Right hindlimb (tissue), 1 donor: ENCODE data around the gene MON2.
"Not testable (repeated sequence)": the region's sequence is repeated elsewhere in the genome, so short reads cannot be mapped to it uniquely, and the experiment has no call there.

Experiments
- DNase-seq: peaks from one replicate; pipeline ENCODE4 v3.0.0-alpha.2; 2018

The MON2 gene

GRCh38 chr12:62481843-62482540 is 15.4 kb downstream of the MON2 start:
- DNase-seq: no peak

GRCh38 chr12:62482769-62483168 is 16.1 kb downstream of the MON2 start:
- no peak for DNase-seq

- DNase-seq: no peak
Observed at GRCh38 chr12:62484233-62484632, 17.6 kb downstream of the MON2 start.

DNA sequence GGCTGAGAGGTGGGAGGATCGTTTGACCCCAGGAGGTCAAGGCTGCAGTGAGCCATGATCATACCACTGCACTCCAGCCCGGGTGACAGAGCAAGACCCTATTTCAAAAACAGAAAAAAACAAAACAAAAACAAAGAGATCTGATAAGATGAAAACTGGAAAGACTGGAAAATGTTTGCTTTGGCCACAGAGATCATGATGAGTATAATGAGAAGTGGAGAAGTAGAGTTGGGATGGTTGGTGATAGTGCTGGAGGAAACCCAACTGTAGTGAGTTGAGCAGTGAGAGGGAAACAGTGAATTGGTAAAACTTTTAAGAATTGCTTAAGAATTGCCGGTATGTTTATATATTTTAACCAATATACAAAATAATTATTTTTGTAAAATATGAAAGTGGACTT is 39.2 kb downstream of the MON2 start:
- no peak for DNase-seq

GRCh38 chr12:62512901-62513300 is 46.3 kb downstream of the MON2 start:
- no peak for DNase-seq

- DNase-seq: not testable (repeated sequence)
Observed at GRCh38 chr12:62514080-62514479, 47.5 kb downstream of the MON2 start.

DNA sequence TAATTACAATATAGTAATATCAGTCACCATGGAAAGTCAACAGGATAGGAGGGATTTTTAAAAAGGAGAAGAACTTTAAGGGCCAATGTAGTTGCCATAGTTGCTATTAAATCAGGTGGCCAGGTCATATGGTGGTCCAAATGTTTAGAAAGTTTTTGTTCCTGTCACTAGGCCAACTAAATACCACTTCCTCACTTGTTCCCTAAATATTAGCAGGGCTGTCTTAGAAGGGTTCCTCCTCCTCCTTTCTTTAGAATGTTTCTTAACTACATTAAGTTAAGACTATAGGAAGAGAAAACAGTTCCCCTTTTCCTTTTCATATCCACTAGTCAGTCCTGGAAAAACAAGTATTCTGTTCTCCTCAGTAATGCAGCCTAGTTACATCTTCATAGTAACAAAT is 50.3 kb downstream of the MON2 start:
- DNase-seq: no peak

DNA sequence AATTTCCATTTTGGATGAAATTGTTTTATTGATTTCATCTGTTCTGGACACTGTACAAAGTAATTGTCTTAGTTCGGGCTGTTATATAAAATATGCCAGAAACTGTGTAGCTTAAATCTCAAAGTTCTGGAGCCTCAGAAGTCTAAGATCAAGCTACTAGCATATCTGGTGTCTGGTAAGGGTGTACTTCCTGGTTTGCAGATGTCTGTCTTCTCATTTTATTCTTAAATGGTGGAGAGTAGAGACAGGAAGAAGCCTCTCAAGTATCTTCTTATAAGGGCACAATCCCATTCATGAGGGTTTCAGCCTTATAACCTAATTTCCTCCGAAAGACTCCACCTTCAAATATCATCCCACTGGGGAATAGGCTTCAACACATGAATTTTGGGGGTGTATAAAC is 51.3 kb downstream of the MON2 start:
- no peak for DNase-seq

- no peak for DNase-seq
Observed at GRCh38 chr12:62519043-62519442, 52.4 kb downstream of the MON2 start.

- no peak for DNase-seq
Observed at GRCh38 chr12:62520361-62520760, 53.7 kb downstream of the MON2 start.

DNA sequence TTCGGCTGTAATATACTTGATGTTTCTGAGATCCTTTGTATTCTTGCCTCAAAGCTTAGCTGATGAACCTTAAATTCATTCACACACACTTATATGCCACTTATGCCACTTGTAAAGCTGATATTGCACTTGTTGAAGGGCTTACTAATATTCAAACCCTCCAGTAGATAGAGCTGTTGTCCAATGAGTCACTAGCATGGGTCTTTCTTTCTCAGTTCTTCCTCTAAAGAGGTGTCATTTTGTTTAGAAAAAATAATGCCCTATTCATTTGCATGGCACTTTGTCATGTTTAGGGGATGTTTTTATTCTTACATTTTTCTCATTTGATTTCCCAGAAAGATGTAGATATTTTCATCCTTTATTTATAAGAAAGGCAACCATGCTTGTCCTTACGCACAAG is 56.4 kb downstream of the MON2 start:
- no peak for DNase-seq

GRCh38 chr12:62523619-62524018 is 57.0 kb downstream of the MON2 start:
- DNase-seq: no peak

GRCh38 chr12:62525271-62525670 is 58.6 kb downstream of the MON2 start:
- DNase-seq: no peak

DNA sequence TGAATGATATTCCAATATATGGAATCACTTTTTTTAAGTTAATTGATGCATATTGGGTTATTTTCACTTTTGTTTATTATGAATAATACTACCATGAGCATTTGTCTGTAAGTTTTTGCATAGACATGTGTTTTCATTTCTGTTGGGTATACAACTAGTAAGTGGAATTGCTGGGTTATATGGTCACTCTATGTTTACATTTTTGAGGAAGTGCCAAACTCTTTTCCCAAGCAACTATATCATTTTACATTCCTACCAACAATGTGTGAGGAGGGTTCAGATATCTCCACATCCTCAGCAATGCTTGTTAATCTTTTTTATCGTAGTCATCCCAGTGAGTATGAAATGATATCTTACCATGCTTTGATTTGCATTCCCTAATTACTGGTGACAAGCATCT is 64.0 kb downstream of the MON2 start:
- DNase-seq: no peak

DNA sequence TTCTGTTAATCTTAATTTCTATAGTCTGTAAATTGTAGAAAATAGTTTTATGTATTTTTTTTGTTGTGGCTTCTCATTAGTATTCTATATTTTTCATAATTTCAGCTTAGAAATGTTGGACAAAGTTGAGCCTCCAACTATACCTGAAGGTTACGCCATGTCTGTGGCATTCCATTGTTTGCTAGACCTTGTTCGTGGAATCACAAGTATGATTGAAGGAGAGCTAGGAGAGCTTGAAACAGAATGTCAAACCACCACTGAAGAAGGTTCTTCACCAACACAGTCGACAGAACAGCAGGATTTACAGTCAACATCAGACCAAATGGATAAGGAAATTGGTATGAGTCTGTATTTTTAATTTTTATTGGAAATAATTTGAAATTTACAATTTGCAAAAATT is 65.7 kb downstream of the MON2 start:
- no peak for DNase-seq

GRCh38 chr12:62533087-62533754 is 66.6 kb downstream of the MON2 start:
- no peak for DNase-seq

GRCh38 chr12:62533755-62534107 is 67.1 kb downstream of the MON2 start:
- no peak for DNase-seq

- no peak for DNase-seq
Observed at GRCh38 chr12:62536546-62536945, 69.9 kb downstream of the MON2 start.

DNA sequence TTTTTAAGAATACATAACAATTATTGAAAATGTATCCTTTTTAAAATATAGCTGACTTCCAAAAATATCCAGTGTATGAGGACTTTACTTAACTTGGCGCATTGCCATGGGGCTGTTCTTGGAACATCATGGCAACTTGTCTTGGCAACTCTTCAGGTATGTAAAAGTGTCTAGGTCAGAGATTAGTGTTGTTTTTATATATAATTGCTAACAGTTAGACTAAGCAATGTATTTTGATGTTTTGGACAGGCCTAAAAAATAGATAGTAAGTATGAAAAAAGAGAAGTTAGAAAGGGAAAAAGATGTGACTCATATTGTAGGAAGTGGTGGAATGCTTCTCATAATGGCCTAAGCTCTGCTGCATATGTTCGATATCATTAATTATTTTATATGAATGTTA is 70.9 kb downstream of the MON2 start:
- DNase-seq: no peak

DNA sequence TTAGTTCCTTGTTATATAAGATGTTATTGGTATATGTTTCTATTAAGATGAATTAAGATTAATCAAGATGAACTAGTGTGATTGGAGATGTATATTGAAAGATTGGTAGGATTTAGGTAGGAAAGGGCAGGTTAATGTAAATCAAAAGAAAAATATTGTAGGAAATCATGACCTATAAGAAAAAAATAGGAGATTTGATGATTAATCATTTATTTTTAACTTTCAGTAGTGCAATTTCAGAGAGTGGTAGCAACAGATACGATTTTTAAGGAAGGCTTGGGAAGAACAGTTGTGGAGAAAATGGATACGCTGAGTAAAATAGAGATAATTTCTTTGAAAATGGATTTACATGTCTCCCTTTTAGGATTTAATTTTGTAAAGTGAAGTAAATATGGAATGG is 73.7 kb downstream of the MON2 start:
- no peak for DNase-seq

- no peak for DNase-seq
Observed at GRCh38 chr12:62542814-62543213, 76.2 kb downstream of the MON2 start.

DNA sequence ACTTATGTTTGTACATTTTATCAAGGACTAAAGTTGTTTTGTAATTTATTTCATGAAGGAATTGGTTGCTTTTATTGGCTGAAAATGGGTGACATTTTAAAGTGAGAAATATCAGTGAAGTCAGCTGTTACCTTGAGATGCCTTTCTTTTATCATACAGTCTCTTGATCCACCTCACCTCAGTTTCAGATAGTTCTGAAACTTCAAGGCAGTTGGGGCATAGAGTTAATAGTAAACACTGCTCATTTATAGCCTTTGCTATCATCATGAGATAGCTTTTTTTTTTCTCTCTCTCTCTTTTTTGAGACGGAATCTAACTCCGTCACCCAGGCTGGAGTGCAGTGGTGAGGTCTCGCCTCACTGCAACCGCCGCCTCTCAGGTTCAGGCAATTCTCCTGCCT is 76.7 kb downstream of the MON2 start:
- no peak for DNase-seq

GRCh38 chr12:62543741-62544140 is 77.1 kb downstream of the MON2 start:
- no peak for DNase-seq

DNA sequence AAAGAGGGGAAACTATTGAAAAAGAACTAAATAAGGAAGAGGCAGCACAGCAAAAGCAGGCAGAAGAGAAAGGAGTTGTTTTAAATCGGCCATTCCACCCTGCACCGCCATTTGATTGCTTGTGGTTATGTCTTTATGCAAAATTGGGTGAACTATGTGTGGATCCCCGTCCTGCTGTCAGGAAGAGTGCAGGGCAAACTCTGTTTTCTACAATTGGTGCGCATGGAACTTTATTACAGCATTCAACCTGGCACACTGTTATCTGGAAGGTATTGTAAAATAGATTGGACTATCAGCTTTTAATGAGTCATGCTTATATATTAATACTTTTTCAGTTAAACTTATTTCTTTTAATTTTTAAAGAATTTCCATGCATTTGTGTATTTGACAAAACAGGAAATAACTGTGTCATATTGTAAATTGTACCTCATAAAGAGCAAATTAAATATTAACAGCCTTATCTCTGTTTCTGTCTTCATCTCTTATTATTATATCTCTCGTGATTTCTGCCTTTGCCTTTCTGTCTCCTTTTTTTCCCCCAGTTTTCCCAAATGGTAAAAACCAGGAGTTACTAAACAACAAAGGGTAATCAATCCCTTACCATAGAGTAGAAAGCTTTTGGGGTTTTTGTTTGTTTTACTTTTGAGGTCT is 86.4 kb downstream of the MON2 start:
- DNase-seq: no peak

DNA sequence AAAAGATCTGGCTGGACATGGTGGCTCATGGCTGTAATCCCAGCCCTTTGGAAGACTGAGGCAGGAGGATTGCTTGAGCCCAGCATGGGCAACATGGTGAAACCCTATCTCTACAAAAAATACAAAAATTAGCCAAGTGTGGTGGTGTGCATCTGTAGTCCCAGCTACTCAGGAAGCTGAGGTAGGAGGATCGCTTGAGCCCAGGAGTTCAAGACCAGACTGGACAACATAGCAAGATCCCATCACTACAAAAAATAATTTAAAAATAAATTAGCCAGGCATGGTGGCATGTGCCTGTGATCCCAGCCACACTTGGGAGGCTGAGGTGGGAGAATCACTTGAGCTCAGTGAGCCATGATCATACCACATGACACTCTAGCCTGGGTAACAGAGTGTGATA is 92.7 kb downstream of the MON2 start:
- DNase-seq: not testable (repeated sequence)
